PC-9 (cell line): Measurements from ENCODE around the gene TOR4A. TPM values are rescaled to one million over a fixed set of nuclear protein-coding genes. Genes with fewer than 3 reads are reported as not detected.

Experiments used
- BruUV-seq: library from RNA; stranded (reverse); fragments of 400-500 nt; replicated peaks from 2 replicates; lab custom pipeline; 2021; lab: Mats Ljungman, UMichigan
- CTCF ChIA-PET: fragments of 300-600 bp; sonication (Branson Sonifier 250); formaldehyde crosslinking; loops from one replicate; lab custom pipeline; 2022; ENCODE audit warnings: antibody characterized with exemption; lab: Charles Lee
- POLR2A ChIA-PET: fragments of 300-600 bp; sonication (Branson Sonifier 250); formaldehyde crosslinking; loops from one replicate; lab custom pipeline; 2022; ENCODE audit warnings: antibody characterized with exemption; ENCODE audit not compliant: unreplicated experiment; lab: Charles Lee
- DNase-seq, 2 experiments: peaks; one replicate each; pipeline versions ENCODE4 v3.0.0 to v3.0.0-alpha.2; 2015 to 2022; ENCODE audit warnings: mixed read lengths in 1 of 2
- H2AFZ ChIP-seq: fragments of 200-600 bp; sonication (generic); 2 replicates; pipeline ENCODE4 v1.8.1; 2017; ENCODE audit warnings: antibody characterized with exemption
- H3F3A ChIP-seq: fragments of 200-600 bp; sonication (generic); 2 replicates; pipeline ENCODE4 v1.8.1; 2017; ENCODE audit warnings: antibody characterized with exemption, mild to moderate bottlenecking, low read depth; ENCODE audit not compliant: insufficient read depth
- H3K27ac ChIP-seq: fragments of 200-600 bp; sonication (generic); 2 replicates; pipeline ENCODE4 v1.6.1; 2016; ENCODE audit warnings: mixed run types
- H3K27me3 ChIP-seq: fragments of 200-600 bp; sonication (generic); 2 replicates; pipeline ENCODE4 v1.6.1; 2016; ENCODE audit warnings: low read depth, mixed run types; ENCODE audit not compliant: insufficient read depth
- H3K36me3 ChIP-seq: fragments of 200-600 bp; sonication (generic); 2 replicates; pipeline ENCODE4 v1.6.1; 2016; ENCODE audit warnings: low read depth, mixed run types
- H3K4me1 ChIP-seq: fragments of 200-600 bp; sonication (generic); replicated peaks from 2 replicates; pipeline ENCODE4 v1.6.1; 2016; ENCODE audit warnings: mixed run types; ENCODE audit not compliant: insufficient read depth
- H3K4me2 ChIP-seq: fragments of 200-600 bp; sonication (generic); 2 replicates; pipeline ENCODE4 v1.6.1; 2017; ENCODE audit warnings: mixed run types
- H3K4me3 ChIP-seq: fragments of 200-600 bp; sonication (generic); 2 replicates; pipeline ENCODE4 v1.6.1; 2016; ENCODE audit warnings: mixed run types
- H3K79me2 ChIP-seq: fragments of 200-600 bp; sonication (generic); 2 replicates; pipeline ENCODE4 v1.6.1; 2017; ENCODE audit warnings: low read depth, mixed run types
- H3K9me2 ChIP-seq: fragments of 200-600 bp; sonication (generic); 2 replicates; pipeline ENCODE4 v1.8.1; 2017; ENCODE audit warnings: mild to moderate bottlenecking; ENCODE audit not compliant: insufficient read depth
- H3K9me3 ChIP-seq: fragments of 200-600 bp; sonication (generic); 2 replicates; pipeline ENCODE4 v1.8.1; 2016; ENCODE audit warnings: low read depth; ENCODE audit not compliant: insufficient read depth
- H4K20me1 ChIP-seq: fragments of 200-600 bp; sonication (generic); 2 replicates; pipeline ENCODE4 v1.8.1; 2017; ENCODE audit not compliant: insufficient read depth
- CTCF ChIP-seq: fragments of 200-600 bp; sonication (generic); conservative IDR thresholded peaks from 2 replicates; pipeline ENCODE4 v1.6.1; 2017; ENCODE audit warnings: mixed run types, antibody characterized with exemption, mild to moderate bottlenecking, moderate library complexity
- EZH2 ChIP-seq: fragments of 200-600 bp; sonication (generic); IDR thresholded peaks from 2 replicates; pipeline ENCODE4 v1.8.0; 2017; ENCODE audit warnings: antibody characterized with exemption, low read depth
- intact Hi-C: fragments of 100-400 bp; cut with micrococcal nuclease; formaldehyde crosslinking; loops from one replicate; pipeline ENCODE4 v1.10.0; 2022; ENCODE audit not compliant: unreplicated experiment
- total RNA-seq: library from RNA; stranded (reverse); gene quantifications from 2 replicates; pipeline ENCODE4 v1.2.3, GENCODE V29; 2021

The TOR4A gene
- total RNA-seq, 1 experiment from 2014 or later: 48.9 TPM

- H3K27me3 ChIP-seq: no peaks in the 10 kb centered on the region
- no peak overlapping the region for H3K4me2 ChIP-seq
- H2AFZ ChIP-seq: no peak overlapping the region
- no peaks in the 10 kb centered on the region for H3K36me3 ChIP-seq
- ChIA-PET POLR2A (no interaction called here), CTCF (no interaction called here)
- no peaks in the 10 kb centered on the region for H3K79me2 ChIP-seq
- intact Hi-C loops: no loop called here
- no peak for DNase-seq
- H3K9me2 ChIP-seq: no peaks in the 10 kb centered on the region
- 0 out of 2 replicates have a peak overlapping the region, but pooled peaks have one; percentile 16 for H3K27ac ChIP-seq
- BruUV-seq: no TSS peak
- no peaks in the 10 kb centered on the region for H3K9me3 ChIP-seq
- H4K20me1 ChIP-seq: peaks cover 7% of the 10 kb centered on the region; the same call in 1 of the 2 replicates
- H3K4me1 ChIP-seq: no peaks in the 10 kb centered on the region
- H3F3A ChIP-seq: no peaks in the 10 kb centered on the region
- no peak for TF ChIP-seq EZH2
- TF ChIP-seq CTCF: no peak
- no peak overlapping the region for H3K4me3 ChIP-seq
Measured at GRCh38 chr9:137267933-137268355, 9.6 kb upstream of the TOR4A start.

- no peak for TF ChIP-seq EZH2
- TF ChIP-seq CTCF: no peak
- Histone ChIP-seq H3K9me3 (no peaks in the 10 kb centered on the region), H3K9me2 (no peaks in the 10 kb centered on the region), H3K27me3 (no peaks in the 10 kb centered on the region), H2AFZ (no peak overlapping the region), H3K4me1 (no peaks in the 10 kb centered on the region), H3K36me3 (no peaks in the 10 kb centered on the region), H4K20me1 (peaks cover 12% of the 10 kb centered on the region; the same call in 1 of the 2 replicates), H3F3A (no peaks in the 10 kb centered on the region), H3K4me3 (no peak overlapping the region), H3K4me2 (no peak overlapping the region), H3K79me2 (no peaks in the 10 kb centered on the region), H3K27ac (no peak overlapping the region)
- no TSS peak for BruUV-seq
- intact Hi-C loops: no loop called here
- DNase-seq: no peak
- ChIA-PET POLR2A (no interaction called here), CTCF (no interaction called here)
Measured at GRCh38 chr9:137268538-137269201, 8.9 kb upstream of the TOR4A start.

GRCh38 chr9:137269231-137269772, 8.2 kb upstream of the TOR4A start:
- H3K9me3 ChIP-seq: no peaks in the 10 kb centered on the region
- no peaks in the 10 kb centered on the region for H3K27me3 ChIP-seq
- DNase-seq: no peak
- no peaks in the 10 kb centered on the region for H3K9me2 ChIP-seq
- CTCF ChIA-PET: interaction anchor here (0.6 kb wide), 1 partner anchor 68 kb away, joined by 5 read pairs; no protein-coding TSS in a partner anchor
- no TSS peak for BruUV-seq
- H4K20me1 ChIP-seq: peaks cover 12% of the 10 kb centered on the region; the same call in 1 of the 2 replicates
- no peak overlapping the region for H3K4me2 ChIP-seq
- TF ChIP-seq CTCF (no peak), EZH2 (no peak)
- intact Hi-C loops: no loop called here
- H3K4me3 ChIP-seq: no peak overlapping the region
- H3K79me2 ChIP-seq: no peaks in the 10 kb centered on the region
- H3K4me1 ChIP-seq: no peaks in the 10 kb centered on the region
- no peak overlapping the region for H2AFZ ChIP-seq
- no peaks in the 10 kb centered on the region for H3F3A ChIP-seq
- H3K27ac ChIP-seq: no peak overlapping the region
- POLR2A ChIA-PET: no interaction called here
- no peaks in the 10 kb centered on the region for H3K36me3 ChIP-seq
